HG03442 (cell line): ENCODE data around the gene MBP.

Experiments
- ATAC-seq: cut with Tn5 transposase; IDR thresholded peaks from one replicate; pipeline ENCODE4 v1.9.1; 2021; ENCODE audit warnings: mild to moderate bottlenecking, moderate library complexity; ENCODE audit not compliant: unreplicated experiment

MBP gene

DNA sequence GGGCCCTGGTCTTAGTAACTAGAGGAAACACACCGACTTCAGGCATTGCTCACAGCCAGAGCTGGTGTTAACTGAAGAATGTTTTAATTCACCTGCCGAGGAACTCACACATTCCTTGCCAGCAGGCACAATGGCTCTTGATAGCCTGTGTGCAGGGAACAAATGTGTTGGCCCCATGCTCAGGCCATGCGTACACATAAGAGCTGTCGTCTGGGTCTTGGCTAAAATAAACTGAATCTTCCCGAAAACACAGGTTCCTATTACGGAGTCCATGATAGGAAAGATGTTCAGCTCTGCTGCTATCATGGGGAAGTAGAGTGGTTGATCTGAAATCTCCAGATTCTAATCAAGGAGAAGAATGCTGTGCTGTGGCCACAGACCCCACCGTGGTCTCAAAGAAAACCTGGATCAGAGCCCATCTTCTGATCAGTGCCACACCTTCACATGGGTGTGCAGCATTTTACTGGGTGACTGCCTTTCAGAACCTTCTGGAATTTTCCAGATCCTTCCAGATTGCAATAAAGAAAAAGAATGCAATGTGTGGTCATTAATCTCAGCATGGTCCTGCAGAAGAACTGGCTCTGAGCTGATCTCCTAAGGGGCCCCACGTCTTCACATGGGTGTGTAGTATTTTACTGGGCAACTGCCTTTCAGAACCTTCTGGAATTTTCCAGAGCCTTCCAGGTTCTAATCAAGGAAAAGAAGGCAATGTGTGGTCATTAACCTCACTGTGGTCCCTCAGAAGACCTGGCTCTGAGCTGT lies 17.2 kb downstream of the MBP start:
- peak; percentile 2 for ATAC-seq

DNA sequence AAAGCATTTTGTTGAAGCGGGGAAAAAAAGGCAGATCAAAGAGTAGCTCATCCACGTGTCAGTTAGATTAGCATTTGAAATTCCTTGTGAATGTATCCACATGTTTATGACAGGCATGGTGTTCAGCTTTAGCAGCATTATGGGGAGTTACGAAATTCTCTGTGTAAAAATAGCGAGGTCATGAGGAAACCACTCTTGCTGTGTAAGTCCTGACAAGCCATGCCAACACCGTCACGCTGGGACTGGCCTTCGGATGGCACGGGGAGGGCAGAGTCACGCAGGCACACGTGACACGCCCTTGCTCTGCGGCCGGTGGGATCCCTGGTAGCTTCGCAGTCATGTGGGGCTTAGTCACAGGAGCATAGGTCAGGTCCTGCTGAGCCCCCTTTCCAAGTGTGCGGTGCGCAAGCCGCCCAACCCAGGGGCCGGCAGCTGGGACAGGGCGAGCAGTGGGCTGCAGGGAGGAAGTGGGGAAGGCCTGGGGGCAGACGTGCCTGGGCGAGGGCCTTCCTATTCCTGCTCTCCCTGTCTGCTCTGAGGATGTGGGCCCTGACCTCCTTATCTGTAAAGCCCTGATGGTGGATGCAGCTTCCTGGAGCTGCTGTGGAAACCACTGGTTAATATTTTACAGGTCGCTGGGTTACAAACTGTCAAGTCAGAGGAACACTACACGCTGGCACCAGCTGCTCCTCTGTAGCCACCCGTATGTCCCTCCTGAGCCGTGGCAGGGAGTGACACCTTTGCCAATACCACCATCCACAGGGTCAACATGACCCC lies 18.0 kb downstream of the MBP start:
- peak; percentile 64 for ATAC-seq

DNA sequence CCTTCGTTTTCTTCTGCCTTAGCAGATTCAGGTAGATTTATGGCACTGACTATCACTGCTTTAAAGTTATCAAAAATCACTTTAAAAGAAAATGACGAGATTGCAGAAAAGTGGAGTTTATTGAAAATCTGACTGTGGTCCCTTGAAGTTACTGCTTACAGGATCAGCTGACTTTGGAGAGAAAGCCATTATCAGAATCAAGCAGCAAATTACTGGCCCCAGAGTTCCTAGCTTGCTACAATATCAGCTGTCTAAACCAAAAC lies 18.5 kb downstream of the MBP start:
- ATAC-seq, result no peak

DNA sequence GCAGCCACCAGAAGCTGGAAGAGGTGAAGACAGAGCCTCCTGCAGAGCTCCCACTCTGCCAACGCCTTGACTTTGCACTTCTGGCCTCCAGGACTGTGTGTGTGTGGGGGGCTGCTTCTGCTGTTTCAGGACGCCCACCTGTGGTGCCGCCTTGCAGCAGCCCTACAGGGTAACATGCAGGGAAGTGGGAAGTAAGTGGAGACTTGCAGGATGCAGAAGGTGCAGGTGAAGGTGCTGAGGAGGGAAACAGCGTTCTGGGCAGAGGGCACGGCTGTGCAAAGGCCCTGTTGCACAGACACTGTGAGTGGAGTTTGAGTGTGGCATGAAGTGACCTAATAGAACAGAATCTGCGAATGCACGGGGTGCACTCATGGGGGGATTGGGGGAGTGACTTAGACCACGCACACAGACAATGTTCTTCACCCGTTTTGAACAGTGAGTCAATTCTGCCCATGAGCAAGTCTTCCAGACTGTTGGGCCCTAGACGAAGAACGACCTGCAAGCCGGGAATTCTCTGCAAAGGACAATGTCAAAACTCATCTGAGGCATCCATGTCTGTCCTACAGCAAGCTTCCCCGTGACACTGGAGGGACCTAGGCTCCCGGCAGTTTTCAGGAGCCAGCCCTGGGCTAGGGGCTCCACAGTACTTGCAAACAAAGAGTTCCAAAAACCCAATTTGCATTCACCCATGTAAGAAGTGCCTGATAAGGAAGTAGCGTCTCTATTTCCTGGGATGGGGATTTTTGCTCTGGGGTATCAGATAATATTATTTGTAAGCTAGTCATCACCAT lies 19.0 kb downstream of the MBP start:
- no peak for ATAC-seq

DNA sequence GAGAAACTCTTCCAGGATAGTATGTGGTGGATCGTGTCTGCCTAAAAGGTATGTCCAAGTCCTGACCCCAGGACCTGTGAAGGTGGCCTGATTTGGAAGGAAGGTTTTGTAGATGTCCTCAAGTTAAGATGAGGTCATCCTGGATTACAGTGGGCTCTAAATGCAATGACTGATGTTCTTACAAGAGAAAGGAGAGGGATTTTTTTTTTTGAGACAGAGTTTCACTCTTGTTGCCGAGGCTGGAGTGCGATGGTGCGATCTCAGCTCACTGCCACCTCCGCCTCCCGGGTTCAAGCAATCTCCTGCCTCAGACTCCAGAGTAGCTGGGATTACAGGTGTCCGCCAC lies 19.9 kb downstream of the MBP start:
- no peak for ATAC-seq

DNA sequence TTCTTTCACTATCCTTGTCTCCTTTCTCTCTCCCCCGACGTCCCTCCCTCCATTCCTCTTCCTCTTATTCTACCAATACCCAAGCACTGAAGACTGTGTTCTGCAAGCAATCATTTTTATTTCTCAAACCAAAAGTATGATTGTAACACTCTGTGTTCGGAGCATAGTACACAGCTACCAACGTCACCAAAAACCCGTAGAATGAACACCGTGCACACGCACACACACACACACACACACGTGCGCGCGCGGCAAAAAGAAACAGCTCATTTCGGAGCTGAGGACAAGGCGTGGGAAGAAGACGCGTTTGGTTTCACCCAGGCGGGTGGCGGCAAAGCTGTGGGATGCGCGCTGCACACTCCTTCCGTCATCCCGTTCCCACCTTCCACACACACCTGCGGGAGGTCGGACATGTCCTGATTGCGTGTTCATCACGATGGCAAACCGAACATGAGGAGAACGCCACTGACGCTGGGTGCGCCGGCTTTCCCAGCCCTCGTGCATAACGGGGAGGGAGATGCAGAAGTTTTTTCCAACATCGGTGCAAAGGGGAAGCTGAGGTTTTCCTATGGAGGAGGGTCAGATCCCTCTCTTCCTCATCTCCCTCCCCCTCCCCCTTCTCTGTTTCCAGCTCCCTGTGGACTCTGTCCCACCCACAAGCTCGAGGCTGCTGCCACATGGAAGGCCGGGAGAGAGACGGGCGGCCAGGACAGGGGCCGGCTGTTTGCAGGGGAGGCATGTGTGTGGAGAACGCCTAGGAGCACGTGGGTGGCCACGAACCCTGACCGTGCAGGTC lies 20.4 kb downstream of the MBP start:
- ATAC-seq, result no peak

DNA sequence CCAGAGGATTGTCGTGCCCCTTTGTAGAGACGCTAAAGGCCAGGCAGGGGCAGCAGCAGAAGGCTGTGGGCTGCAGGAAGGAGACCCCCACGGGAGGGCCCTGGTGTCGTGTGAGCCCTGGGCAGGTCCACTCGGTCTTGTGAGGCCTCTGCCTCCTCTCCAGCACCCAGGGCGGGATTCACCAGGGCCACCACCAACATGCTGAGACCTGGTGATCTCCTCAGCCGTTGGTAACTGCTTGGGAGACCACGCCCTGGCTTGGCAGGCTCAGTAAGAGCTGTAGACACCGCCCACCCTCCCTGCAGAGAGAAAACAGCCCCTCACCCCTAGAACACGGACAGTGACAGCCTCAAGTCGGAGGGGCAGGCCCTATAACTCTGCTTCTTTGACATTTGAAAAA lies 21.1 kb downstream of the MBP start:
- ATAC-seq, result no peak

DNA sequence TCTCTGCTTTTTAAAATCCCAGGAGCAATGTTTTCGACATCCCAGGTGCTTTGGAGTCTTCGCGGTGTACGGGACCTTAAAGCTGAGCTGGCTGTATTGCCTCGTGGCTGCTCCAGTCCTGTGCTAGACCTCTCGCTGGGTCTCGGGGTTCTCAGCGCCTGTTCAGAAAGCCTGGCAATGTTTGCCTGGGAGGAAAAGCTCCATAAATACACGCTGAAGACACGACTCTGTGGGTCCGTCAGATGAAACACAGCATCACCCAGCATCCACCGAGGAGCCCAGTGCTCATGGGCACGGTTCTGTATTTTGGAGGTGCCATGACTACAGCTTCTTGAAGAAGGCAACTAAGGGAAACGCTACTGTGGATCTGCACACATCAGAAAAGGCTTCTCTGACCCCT lies 21.6 kb downstream of the MBP start:
- no peak for ATAC-seq

DNA sequence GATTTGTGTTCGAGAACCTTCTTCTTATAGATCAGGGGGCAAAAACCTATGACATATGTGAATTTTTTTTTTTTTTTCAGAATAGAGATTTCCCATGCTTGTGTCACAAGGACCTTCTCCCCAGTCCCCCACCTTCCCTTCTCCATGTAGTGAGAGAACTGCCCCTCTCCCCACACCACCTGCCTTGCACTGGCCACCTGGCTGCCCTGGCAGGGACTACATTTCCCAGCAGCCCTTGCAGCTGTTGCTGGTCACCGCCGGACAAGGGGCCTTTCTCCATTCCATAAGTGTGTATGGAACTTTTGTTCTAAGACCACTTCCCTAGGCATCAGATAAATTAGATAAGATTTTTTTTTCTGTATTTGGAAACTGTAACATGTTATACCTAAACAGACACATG lies 22.2 kb downstream of the MBP start:
- ATAC-seq, result no peak

DNA sequence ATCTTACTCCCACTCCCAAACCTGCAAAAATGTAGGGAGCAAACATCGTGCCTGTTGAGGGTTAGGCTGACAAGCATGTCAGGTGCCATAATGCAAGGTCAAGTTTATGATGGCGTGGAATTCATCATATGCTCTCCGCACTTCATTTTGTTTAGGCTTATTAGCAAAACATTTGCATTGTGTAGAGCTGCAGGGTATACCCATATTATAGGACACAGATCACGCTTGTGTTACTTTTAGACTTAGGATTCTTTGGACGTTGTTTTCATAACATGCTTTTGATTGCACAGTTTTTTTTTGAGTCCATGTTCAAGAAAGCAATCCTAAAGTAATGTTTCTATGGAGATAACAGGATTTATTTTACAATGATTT lies 22.9 kb downstream of the MBP start:
- no peak for ATAC-seq

DNA sequence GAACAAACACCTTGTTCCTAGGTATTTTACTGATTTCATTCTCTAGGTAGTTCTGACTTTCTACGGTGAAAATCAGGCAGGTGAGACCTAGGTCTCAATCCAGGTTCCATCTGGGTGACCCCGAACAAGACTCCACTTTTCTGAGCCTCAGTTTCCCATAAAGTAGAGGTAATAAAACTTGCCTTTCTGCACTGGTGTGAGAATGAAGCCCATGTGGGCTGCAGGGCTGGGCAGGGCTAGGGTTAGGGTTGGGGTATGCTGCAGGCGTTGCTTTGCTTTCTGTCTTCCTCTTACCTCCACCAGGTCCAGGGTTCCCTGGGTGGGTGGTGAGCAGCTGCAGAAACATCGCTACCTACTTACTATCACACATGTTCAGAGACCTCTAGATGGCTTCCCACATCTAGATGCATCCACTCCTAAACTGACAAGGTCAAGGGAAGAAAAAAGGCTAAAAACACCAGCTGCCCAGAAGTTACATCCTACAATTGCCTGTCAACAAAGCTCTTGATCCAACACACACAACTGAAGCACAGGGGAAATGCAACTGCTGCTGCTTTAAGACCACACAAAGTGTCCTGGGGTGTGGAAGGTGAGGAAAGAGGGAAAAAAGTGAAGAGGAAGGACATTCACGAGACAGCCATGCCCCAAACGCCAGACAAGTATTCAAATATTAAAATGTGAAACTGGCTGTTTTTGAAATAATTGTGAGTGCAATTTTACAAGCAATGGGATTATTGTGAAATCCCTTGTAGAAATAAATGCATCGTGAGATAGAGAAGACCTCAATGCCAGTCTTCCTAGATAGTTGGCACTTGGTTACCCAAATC lies 23.5 kb downstream of the MBP start:
- ATAC-seq, result no peak

DNA sequence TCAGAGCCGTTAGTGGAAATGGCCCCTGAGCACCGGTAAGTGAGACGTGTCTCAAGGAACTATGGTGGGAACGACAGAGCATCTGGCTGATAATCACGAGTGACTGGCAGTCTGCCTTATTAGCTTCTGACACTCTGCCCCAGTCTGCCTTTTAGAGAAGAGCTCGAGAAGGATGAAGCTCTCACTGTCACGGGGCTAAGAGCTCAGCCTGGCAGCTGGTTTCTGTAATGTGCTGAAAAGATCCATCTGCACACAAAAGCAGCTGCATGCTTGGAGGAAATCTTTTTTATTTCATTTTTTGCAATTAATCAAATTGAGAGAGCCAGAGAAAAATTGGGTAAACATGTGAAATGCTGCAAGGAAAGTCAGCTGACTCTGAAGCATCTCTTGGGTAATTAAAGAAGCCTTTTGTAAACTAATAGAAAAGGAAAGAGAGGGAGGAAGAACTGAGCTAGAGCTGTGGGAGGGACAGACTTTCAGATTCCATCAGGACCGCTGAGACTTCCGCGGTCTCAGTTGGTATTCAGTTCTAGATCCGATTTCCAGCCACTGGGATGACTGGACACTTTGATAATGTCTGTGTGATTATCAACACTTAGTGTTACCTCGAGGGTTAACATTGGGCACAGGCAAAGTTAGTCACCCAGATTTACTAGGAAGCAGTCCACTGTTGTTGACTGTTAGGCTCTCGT lies 24.4 kb downstream of the MBP start:
- peak; percentile 52 for ATAC-seq

DNA sequence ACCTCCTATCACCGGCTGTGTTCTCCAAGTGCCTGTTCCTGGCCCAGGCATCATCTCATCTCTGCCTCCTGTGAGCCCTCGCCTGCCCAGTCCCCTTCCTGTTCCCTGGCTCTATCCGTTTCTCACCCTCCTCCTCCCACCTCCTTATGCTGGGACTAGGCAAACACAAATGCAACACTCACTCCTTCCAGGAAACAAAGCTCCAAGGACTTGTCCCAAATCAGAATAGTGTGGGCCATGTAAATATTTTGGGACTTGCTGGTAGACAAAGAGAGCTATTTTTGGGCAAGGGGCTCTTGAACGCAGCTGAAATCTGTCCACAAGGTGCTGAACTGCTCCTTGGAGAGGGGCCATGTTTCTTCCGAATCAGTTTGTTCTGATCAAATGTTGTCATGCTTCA lies 25.3 kb downstream of the MBP start:
- ATAC-seq, result no peak

DNA sequence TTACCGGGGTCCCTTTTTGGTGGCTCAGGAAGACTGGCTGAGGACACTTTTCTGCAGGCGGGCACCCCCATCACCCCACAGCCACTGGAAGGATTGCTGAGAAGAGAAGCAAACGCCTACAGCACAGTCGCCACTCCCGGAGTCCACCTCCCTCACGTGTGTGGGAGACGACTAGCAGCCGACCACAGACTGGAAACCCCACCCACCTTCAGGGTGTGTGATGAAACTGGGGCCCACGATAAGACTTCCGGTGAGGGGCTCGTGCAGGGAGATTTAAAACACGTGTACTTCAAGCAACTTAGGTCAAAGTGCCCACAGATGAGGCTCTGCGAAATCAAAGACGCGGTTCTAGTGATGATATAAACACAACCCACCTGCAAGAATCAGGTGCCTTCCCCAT lies 26.3 kb downstream of the MBP start:
- ATAC-seq, result no peak

DNA sequence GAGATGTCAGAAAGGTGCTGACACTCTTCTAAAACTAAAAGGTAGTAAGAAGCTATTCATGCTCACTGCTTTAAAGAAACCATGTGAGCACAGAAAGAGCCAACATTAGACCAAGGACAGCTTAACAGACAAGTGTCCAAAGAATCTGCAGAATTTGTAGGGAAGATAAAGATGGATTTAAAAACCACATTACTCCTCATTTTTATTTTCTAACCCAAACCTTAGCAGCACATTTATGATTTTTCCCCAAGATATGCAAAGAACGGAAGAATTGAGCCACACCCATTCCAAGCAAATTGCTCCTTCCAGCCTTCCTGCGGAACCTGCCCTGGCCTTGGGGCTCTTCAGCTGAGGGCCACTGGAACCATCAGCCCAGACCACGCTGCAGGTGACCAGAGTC lies 26.9 kb downstream of the MBP start:
- no peak for ATAC-seq

DNA sequence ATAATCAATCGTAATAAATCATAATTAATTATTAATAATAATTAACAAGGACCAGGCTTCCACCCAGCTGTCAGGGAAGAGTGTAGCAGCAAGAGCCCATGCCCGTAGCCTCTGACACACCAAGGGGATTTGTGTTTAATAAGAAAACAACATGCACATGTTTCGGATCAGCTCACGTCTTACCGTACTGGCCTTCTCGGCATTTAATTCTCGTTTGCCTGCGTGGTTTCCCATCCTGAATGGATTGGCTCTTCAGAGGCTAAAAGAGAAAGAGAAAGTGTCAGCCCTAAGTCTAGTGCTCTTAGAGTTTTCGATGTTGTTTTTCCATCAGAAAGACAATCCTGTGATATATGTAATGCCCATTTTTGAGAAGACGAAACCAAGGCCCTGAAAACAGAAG lies 27.6 kb downstream of the MBP start:
- ATAC-seq, result no peak

DNA sequence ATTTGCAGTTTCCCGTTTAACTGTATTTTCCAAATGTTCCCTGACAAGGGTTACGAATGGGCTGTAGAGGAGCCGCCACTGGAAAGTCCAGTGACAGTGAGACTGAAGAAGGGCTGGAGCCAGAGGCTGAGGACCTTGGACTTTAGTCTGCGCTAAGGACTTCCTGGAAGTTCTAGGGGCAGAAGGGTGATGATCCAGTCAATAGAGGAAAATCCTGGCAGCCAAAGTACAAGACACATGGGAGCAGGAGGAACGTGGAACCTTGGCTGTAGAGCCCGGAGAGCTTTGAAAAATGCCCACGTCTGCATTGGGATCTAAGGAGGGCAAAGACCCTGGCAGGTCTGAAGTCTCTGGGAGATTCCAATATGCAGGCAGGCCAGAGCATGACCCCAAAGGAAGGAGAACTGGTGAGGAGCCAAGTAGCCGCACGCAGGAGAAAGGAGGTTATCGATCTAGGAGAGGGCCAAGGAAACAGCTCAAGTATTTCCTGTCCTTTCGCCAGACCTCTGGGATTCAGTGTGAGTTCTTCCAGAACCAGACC lies 28.5 kb downstream of the MBP start:
- ATAC-seq, result no peak

DNA sequence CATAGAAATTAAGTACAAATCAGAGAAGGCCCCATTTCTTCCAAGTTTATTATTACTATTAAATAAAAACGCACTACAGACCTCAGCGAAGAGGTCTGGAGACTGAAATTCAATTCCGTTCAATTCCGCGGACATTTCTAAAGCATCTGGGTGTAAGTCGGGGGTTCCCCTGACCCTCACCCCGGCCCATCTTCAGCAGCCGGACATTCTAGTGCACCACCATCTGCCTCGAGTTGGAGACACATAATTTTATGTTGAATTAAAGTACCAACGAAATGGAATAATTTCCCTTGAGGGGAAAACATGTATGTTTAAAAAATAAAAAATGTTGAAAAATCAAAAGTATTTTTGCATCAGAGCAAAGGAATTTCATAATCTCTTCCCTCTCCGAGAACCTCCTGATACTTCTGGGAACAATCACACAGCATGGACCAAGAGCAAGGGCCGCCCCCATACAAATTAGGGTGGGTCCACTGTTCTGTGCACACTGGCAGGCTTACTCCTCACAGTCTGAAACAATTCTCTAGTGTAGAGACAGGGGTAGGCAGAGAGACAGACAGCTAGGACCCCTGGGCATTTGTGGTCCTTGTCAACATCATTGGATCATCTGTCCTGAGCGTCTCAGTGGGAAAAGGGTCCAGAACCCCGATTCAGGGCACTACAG lies 29.3 kb downstream of the MBP start:
- no peak for ATAC-seq
